Raji (cell line): ENCODE data around the gene NTNG1.

ENCODE experiments used
- POLR2A ChIP-seq: IDR thresholded peaks from 2 replicates; pipeline ENCODE4 v1.6.1; 2011; ENCODE audit warnings: low read depth, low read length, control low read depth; ENCODE audit not compliant: insufficient read depth

NTNG1 gene

DNA sequence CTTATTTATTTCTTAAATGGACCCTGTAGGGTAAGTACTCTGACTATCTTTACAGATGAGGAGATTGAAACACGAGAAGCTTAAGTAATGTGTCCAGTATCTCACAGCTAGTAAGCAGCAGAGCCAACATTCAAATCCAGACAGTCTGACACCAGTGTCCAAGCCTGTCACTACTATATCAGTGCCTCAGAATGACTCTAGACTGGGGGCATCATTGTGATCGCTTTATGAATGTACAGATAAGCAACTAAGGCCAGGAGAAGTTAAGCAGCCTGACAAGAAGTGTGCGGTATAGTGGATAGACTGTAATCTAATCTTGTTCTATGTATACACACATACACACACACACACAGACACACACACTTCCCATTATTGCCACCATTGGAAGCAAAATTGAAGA, 158.7 kb downstream of the NTNG1 start:
- TF ChIP-seq POLR2A = no peak

DNA sequence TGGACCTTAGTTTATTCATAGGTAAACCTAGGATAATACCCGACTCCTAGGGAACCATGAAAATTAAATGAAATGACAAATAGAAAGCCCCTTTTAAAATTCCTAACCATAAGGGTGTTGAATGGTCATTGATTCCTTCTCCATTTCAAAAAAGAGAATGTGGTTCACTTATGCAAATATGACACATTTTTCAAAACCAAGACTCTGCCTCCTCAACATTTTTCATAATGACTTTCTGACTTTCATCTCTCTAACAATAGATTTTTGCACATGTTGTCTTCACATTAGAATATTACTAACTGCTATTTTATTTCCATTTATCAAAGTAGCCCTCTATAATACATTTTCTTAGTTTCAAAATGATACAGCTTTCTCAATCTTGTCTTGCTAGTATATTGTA, 169.1 kb downstream of the NTNG1 start:
- TF ChIP-seq POLR2A = no peak

DNA sequence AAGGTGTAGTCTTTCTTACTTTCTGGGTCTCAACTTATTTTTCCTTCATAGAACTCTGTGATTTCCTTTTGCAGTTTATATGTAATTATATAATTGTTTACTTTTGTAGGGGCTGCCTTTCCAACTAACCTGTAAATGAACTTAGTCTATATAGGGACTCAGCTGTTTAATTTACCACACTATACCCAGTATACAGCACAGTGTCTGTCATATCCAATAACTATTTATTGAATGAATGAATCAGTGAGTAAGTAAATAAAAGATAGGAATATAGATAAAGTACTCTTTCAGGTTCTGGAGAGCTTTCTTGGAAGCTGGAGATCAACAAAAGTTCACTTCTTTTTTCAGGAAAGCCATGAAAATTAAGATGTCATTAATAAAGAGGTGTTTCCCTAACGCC, 174.8 kb downstream of the NTNG1 start:
- TF ChIP-seq POLR2A = no peak

DNA sequence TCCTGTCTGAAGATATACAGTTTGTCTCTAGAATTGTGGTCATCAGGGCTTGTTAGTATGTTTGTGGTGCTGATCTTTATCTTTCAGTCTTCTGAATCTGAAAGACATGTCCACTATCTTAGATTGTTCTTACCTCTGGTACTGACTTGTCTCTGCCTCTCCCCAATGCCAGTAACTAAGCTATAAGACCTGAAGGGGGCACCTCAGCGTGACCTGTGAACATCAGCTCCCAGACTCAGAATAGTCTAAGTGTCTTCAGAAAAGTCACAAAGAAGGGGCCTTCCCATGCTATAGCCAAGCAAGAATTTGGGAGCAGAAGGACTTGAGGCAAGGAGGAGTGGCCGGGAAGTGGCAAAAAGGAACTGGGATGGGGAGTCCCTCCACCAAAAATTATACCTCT, 178.1 kb downstream of the NTNG1 start:
- no peak for TF ChIP-seq POLR2A

DNA sequence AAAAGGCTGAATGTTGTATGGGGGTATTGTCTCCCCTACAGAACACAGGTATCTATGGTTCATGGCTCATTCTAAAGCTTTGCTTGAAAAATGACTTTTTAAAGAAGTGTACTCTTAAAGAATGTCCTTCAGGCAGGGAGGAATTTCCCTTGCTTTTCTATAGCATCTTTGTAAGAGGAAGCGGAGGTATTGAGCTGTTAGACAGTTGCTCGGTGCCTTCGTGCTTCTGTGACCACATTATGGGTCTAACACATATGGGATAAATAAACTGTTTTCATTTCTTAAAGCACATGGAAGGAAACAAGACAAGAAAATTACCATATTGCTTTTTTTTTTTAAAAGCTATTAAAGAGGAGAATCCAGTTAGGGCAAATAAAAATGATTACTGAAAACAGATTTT, 182.9 kb downstream of the NTNG1 start:
- TF ChIP-seq POLR2A = no peak

DNA sequence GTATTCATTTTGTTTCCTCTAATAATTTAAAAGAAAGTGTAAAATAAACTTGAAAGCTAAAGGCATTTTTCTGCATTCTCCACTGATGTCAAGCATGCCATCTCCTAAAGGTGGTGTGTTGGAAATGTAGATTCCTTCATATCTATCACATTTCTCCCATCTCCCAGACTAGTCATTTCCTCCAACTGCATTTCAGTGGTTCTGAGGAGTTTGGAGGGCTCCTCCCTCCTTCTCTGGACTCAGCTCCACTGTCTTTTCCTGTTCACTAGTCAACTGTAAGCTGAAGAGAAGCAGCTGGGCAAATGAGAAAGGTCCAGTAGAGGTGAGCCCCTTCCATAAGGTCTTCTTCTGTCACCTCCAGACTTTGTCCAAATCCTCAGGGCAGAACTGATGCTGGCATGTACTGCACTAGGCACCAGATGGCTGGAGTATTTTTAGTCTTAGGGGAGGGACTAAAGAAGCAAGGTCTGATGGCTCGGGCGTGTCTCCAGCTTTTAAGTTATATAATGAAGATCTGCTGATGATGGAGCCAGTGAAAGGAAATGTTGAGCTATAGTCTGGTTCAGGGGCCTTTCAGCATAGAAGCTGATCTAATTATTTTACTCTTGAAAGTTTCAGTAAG, 186.1 kb downstream of the NTNG1 start:
- TF ChIP-seq POLR2A = no peak

DNA sequence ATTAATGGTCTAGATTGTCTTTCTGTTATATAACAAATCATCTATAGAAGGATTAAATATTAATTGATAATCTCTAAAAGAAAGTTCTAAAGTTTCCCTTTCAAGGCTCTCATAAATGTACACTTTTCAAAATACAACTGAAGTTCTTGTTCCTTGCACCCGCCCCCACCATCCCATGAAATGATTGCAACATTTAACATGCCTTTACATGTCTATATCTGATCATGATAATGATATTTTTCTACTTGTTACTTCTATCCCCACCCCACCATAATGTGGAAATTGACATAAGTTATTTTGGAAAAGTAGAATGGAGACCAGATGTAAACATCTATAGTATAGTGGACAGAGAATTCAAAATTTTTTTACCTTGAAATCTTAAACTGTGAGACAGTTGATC, 186.6 kb downstream of the NTNG1 start:
- TF ChIP-seq POLR2A = no peak

DNA sequence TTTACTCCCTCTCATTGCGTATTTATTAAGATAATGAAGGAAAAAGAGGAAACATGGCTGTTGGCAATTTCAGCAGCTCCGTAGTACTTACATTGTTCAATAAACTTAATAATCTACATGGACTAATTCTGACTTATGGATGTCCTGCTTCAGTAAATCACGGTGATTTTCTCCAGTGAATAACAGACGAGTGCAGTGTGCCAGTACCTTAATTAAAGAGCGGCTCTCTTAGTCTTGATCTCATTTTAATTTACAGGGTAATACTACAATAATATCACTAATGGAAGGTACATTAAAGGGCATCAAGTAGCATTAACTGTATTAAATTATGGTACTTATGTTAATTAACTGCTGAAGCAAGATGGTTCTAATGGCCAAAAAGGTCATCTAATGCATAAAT, 187.2 kb downstream of the NTNG1 start:
- TF ChIP-seq POLR2A = no peak

DNA sequence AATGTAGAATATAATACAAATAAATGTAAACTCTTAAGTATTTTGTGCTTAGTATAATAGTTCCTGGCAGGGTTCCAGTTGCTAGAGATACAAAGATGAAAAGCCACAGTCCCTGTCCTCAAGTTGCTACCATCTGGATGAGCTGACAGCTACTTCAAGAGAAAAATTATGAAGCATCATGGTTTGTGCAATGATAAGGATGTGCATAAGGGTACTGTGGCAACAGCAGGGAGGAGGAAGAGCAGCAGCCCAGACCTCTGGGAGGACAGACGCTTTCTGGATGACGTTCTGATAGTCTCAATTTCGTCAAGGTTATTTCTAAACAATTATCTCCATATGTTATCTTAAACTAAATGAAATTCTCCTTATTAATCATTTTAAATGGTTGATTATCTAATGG, 198.9 kb downstream of the NTNG1 start:
- TF ChIP-seq POLR2A = no peak

DNA sequence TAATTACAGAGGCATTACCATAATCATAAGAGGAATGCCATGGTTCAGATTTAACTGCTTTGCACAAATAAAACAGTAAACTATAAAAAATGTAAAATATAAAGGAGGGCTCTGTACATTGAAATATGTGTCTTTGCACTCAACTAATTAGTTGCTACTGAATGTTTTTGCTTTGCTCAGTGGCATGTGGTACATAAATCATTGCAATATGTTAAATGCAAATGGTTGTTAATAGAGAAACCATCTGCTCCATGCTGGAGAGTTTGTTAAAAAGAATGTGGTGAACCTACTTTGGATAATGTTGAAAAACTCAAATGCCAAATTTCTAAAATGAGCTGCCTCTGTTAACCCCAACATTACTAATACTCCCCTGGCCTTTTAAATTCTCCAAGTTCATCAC, 201.5 kb downstream of the NTNG1 start:
- no peak for TF ChIP-seq POLR2A

DNA sequence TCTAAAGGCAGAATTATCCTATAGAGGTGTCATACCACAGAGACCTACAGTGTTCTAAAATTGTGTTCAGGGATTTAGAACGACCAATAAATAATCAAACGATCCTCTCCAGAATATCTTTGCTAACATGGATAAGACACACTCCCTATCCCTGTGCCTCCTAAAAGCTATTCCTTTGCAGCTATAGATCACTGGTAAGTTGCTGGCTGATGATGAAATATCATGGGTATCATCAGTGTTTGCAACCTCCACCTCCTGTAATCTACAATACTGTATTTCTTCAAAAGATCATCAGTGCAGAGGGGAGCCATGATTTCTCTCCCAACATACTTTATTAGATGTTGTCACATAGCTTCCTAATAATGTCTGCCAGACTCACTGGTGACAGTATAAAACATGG, 201.9 kb downstream of the NTNG1 start:
- TF ChIP-seq POLR2A = no peak

DNA sequence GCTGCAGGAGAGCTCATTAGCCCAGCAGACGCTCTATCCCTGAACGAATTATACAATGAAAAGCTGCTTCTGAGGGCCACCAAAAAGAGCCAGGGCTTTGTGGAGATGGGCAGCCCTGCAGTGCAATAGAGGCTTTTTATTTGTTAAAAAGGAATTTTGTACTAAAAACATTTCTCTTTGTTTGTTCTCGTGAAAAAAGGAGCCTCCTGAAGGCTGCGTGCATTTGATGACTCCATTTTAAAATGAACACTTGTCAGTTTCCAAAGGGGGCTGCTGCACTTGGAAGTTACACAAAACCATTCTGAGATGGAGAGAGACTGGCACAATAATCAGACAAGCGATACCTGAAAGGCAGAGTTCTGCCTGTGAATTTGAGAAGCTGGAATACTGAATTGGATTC, 202.8 kb downstream of the NTNG1 start:
- TF ChIP-seq POLR2A = no peak

DNA sequence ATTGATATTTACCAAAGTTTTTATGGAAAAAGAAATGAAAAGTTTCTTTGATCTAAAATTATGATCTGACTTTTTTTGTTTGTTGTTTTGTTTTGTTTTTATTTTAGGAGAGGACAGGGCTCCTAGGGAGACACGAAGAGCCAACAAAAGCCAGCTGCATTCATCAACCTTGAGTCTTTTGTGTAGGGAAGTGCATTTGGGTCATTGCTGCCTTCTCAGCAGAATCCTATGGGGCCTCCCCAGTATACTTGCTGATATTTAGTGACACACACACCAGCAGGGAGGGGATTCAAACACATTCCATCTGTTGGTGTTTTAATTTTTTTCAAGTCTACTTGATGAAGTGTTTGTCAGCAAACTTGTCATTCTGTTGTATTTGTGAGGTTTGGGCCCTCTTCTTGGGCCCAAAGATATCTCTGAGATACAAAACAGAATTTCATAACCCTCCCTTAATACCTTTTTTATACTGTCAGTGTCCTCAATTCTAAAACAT, 203.5 kb downstream of the NTNG1 start:
- TF ChIP-seq POLR2A = no peak

DNA sequence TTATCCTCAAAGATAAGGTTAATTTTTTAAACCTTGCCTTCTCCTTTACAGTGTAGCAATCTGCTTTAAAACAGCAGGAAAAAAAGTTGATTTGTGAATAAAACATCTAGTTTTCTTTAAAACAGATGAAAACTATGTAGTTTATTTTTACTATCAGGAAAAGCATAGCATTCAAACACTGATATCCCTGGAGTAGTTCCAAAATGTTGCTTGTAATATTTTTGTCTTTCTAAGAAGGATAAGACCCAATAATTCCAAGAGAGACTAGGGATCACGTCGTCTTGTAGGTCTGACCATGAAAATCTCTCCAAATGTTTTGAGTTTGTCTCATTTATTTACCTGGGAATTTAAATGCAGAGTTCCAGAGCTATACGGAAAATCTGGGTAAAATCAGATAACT, 204.0 kb downstream of the NTNG1 start:
- no peak for TF ChIP-seq POLR2A

DNA sequence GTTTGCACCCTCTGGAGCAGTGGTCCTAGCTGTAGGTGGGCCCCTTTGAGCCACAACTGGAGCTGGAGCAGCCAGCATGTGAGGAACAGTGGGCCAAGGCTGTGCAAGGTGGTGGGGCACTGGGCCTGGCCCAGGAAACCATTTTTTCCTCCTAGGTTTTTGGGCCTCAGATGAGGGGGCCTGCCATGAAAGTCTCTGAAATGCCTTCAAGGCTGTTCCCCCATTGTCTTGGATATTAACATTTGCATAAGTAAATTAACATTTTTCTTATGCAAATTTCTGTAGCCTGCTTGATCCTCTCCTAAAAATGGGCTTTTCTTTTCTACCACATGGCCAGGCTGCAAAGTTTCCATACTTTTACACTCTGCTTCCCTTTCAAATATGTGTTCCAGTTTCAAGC, 212.0 kb downstream of the NTNG1 start:
- TF ChIP-seq POLR2A = no peak

DNA sequence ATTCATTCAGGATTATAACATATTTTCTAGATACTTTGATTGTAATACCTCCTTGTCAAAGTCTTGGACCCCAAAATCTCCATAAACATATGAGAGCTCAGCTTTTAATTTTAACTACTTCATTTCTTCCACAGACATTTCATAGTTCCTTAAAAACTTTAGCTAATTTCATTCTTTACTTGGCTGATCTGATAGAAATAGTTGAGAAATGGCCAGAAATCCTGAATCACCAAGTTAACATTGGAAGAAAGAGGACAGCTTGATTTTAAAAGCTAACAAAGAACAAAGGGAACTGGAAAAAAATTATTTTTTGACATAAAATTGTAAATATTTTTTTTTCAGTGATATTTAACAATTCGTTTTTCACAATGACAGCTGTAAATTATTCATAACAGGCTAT, 216.5 kb downstream of the NTNG1 start:
- TF ChIP-seq POLR2A = no peak

DNA sequence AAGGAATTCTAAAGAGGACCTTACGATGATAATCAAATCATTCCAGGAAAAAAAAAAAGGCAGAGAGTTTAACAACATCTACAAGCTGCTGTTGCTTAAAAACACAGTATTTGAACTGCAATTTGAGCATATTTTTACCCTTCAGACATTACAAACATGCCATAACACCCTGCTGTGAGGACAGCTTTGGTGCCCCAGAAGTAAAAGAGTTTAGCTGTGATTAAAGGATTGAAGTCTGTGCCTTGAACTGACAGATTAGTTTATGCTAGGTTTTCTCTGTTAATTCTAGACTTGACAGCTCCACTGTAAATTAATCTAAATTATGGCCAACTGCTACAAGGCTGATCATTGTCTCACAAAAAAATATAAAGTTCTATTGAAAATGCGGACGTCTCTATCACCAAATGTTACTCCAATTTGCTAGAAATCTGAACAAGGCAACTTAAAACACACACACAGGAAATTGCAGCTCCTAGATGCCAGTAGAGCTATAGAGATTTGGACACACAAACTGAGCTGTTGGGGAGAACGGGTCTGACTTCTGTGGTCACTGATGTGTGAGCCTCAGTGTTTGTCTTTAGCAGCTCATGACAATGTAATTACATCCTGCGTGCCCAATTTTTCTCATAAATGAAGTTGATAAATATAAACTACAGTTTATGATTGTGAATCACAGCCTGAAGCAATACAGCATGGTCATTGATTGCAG, 217.9 kb downstream of the NTNG1 start:
- TF ChIP-seq POLR2A = no peak
